GM12878 (cell line): ENCODE data around the gene GPER1. TPM values are rescaled to one million over a fixed set of nuclear protein-coding genes. Genes with fewer than 3 reads are reported as not detected.

ENCODE experiments used
- ASH2L ChIP-seq: fragments of 300-600, 200-600 bp; sonication (generic); IDR thresholded peaks from 2 replicates; pipeline ENCODE4 v1.6.1; 2017; ENCODE audit warnings: low read depth, mild to moderate bottlenecking, borderline replicate concordance
- BCL11A ChIP-seq: IDR thresholded peaks from 2 replicates; pipeline ENCODE4 v1.6.1; 2011; ENCODE audit warnings: low read depth, low read length
- CHD1 ChIP-seq: IDR thresholded peaks from 2 replicates; pipeline ENCODE4 v1.6.1; 2012; ENCODE audit warnings: low read depth, low read length, improper control_type of control experiment
- CHD2 ChIP-seq: IDR thresholded peaks from 2 replicates; pipeline ENCODE4 v1.6.1; 2011; ENCODE audit warnings: low read depth, low read length, improper control_type of control experiment, borderline replicate concordance
- DPF2 ChIP-seq: fragments of 450-650 bp; IDR thresholded peaks from 2 replicates; pipeline ENCODE4 v1.6.1; 2017; ENCODE audit warnings: mild to moderate bottlenecking
- EED ChIP-seq: sonication (generic); IDR thresholded peaks from 2 replicates; pipeline ENCODE4 v1.6.1; 2016; ENCODE audit warnings: antibody characterized with exemption, low read depth
- EP300 ChIP-seq, 2 experiments: fragments of 150-350 bp in 1 of 2; IDR thresholded peaks; 2 replicates each; pipeline ENCODE4 v1.6.1; 2011 to 2012; ENCODE audit warnings: low read depth in 2 of 2, low read length in 2 of 2, borderline replicate concordance in 1 of 2, improper control_type of control experiment in 1 of 2, inconsistent platforms in 1 of 2; ENCODE audit not compliant: control insufficient read depth in 1 of 2
- IKZF2 ChIP-seq, 2 experiments: fragments of 450-650 bp; IDR thresholded peaks; 2 replicates each; pipeline ENCODE4 v1.6.1; 2017; ENCODE audit warnings: mild to moderate bottlenecking in 2 of 2, moderate library complexity in 2 of 2
- JUND ChIP-seq: IDR thresholded peaks from 2 replicates; pipeline ENCODE4 v1.6.1; 2012; ENCODE audit warnings: low read depth, mild to moderate bottlenecking, low read length, improper control_type of control experiment, moderate library complexity
- PAX8 ChIP-seq: fragments of 450-650 bp; IDR thresholded peaks from 2 replicates; pipeline ENCODE4 v1.6.1; 2017; ENCODE audit warnings: mild to moderate bottlenecking, moderate library complexity
- POU2F2 ChIP-seq: IDR thresholded peaks from 3 replicates; pipeline ENCODE4 v1.6.1; 2011; ENCODE audit warnings: low read depth, mild to moderate bottlenecking, low read length, borderline replicate concordance
- RUNX3 ChIP-seq: IDR thresholded peaks from 2 replicates; pipeline ENCODE4 v1.6.1; 2012; ENCODE audit warnings: low read length, inconsistent platforms
- SIN3A ChIP-seq: IDR thresholded peaks from 2 replicates; pipeline ENCODE4 v1.6.1; 2012; ENCODE audit warnings: low read depth, low read length, improper control_type of control experiment
- SIX5 ChIP-seq: IDR thresholded peaks from 2 replicates; pipeline ENCODE4 v1.6.1; 2011; ENCODE audit warnings: mild to moderate bottlenecking, low read depth, low read length, moderate library complexity; ENCODE audit not compliant: severe bottlenecking
- SMC3 ChIP-seq: IDR thresholded peaks from 2 replicates; pipeline ENCODE4 v1.6.1; 2011; ENCODE audit warnings: low read length, improper control_type of control experiment, borderline replicate concordance
- STAT3 ChIP-seq: IDR thresholded peaks from 2 replicates; pipeline ENCODE4 v1.6.1; 2011; ENCODE audit warnings: low read depth, low read length, improper control_type of control experiment
- polyA plus RNA-seq, 11 experiments: library from polyadenylated mRNA; depleted of rRNA in 4 of 11; unstranded in 6 of 11; stranded (reverse) in 5 of 11; fragments of >200 nt; fragmentation: Nextera tagmentation in 4 of 11; fragmentation: Illumina TruSeq in 1 of 11; extraction: Ambion mirVana in 4 of 11; extraction: Trizol in 1 of 11; gene quantifications; 1 replicate in 1 of 11; 2 replicates in 10 of 11; pipeline versions ENCODE4 v1.2.1 to v1.2.3, GENCODE V29; 2011 to 2016; ENCODE audit warnings: inconsistent platforms in 2 of 11, missing spikeins in 2 of 11, low read depth in 1 of 11
- total RNA-seq, 4 experiments: library from RNA; depleted of rRNA in 3 of 4; stranded (reverse); fragments of >200 nt in 3 of 4; fragmentation: Illumina TruSeq in 1 of 4; extraction: Trizol in 1 of 4; gene quantifications; 2 replicates each; pipeline versions ENCODE4 v1.2.1 to v1.2.3, GENCODE V29; 2013 to 2021
- TF ChIP-seq, protein P1 (sequence below): IDR thresholded peaks from 2 replicates; pipeline ENCODE4 v1.6.1; 2011; ENCODE audit warnings: borderline replicate concordance, low read depth, mild to moderate bottlenecking, moderate library complexity, mixed read lengths, low read length; ENCODE audit not compliant: insufficient read depth; ENCODE audit errors: extremely low read length
- TF ChIP-seq, protein P2 (sequence below): fragments of 450-650 bp; IDR thresholded peaks from 2 replicates; pipeline ENCODE4 v1.6.1; 2017; ENCODE audit warnings: antibody characterized with exemption, mild to moderate bottlenecking, moderate library complexity
- TF ChIP-seq, protein P3 (sequence below), 3 experiments: IDR thresholded peaks in 2 of 3; conservative IDR thresholded peaks in 1 of 3; 2 replicates each; pipeline ENCODE4 v1.5.1; 2011; ENCODE audit warnings: low read depth in 3 of 3, low read length in 3 of 3, mild to moderate bottlenecking in 3 of 3, control low read depth in 2 of 3, moderate library complexity in 2 of 3, inconsistent platforms in 1 of 3, mixed read lengths in 1 of 3; ENCODE audit not compliant: control insufficient read depth in 2 of 3, insufficient read depth in 1 of 3; ENCODE audit errors: extremely low read depth in 1 of 3
- TF ChIP-seq, protein P4 (sequence below): fragments of 450-650 bp; IDR thresholded peaks from 2 replicates; pipeline ENCODE4 v1.6.1; 2017; ENCODE audit warnings: low read depth, mild to moderate bottlenecking, moderate library complexity

Gene GPER1
- total and polyA plus RNA-seq, 10 of the 15 experiments (the other 5 are each of a cell fraction or from before 2014, with no cell fraction given), result 0.03 to 6.5 (median 2.6) TPM

DNA sequence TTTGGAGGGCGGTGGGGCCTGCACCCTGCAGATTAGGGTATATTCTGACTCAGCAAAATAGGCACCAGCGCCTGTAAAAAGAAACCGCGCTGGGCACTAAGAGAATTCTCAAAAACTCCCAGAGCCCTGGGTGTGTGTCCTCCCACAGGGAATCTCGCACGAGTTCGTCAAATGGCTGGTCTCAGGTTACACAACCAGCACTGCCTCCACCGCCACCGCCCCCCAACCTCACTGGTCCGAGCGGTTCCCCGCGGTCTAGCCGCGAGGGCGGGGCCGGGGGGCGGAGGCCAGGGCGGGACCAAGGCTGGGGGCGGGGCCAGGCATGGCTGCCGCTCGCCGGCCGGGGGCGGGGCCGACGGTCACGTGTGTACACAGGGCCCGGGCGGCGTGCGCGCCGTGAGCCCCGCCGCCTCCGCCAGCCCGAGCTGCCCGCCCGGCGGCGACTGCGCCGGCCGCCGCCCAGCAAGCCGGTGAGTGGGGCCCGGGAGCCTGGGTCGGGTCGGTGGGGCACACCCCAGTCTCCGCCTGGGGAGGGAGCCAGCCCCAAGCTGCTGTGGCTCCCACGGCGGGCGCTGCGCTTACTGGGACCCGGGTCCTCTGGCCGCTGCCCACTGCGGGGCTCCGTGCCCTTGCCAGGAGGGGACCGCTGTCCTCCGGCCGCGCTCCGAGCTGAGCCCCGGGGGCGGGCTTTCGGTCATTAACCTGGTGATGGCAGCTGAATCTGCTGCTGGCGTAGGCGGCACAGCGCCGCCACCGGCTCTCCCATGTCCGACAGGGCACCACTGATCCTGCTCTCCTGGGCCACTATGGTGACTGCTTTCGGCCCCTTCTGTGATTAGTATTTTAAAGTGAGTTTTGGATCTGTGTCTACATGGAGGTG lies 43.5 kb upstream of the GPER1 start, which contains the start of gene GPR146 (continued):
- peak; percentile 27 for TF ChIP-seq SIX5
- 0 out of 3 replicates have a peak, but pooled peaks have one; percentile 22 for TF ChIP-seq POU2F2
- no peak for TF ChIP-seq BCL11A
- TF ChIP-seq IKZF2 (IDR thresholded peaks at IDR 0.05), result peak; percentile 62 to 81; a peak in 3 of 4 replicates
- no peak for TF ChIP-seq CHD1
- no peak for TF ChIP-seq EP300 (IDR thresholded peaks at IDR 0.05; ENCODE audit: borderline replicate concordance in 1 of 2, control insufficient read depth in 1 of 2, low read depth in 2 of 2, low read length in 2 of 2)
- no peak for TF ChIP-seq PAX8
- peak; percentile 70; the same call in 1 of the 2 replicates for TF ChIP-seq EED
- TF ChIP-seq RUNX3, result peak; percentile 39; the same call in 1 of the 2 replicates
- TF ChIP-seq STAT3, result no peak
- TF ChIP-seq, protein P1, sequence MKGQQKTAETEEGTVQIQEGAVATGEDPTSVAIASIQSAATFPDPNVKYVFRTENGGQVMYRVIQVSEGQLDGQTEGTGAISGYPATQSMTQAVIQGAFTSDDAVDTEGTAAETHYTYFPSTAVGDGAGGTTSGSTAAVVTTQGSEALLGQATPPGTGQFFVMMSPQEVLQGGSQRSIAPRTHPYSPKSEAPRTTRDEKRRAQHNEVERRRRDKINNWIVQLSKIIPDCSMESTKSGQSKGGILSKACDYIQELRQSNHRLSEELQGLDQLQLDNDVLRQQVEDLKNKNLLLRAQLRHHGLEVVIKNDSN, result peak; percentile 67
- peak; percentile 83 for TF ChIP-seq DPF2
- no peak for TF ChIP-seq JUND
- no peak; the same call in 1 of the 2 replicates for TF ChIP-seq SIN3A
- peak; percentile 46; the same call in 1 of the 2 replicates for TF ChIP-seq ASH2L
- peak; percentile 8; the same call in 1 of the 2 replicates for TF ChIP-seq SMC3
- TF ChIP-seq, protein P2, sequence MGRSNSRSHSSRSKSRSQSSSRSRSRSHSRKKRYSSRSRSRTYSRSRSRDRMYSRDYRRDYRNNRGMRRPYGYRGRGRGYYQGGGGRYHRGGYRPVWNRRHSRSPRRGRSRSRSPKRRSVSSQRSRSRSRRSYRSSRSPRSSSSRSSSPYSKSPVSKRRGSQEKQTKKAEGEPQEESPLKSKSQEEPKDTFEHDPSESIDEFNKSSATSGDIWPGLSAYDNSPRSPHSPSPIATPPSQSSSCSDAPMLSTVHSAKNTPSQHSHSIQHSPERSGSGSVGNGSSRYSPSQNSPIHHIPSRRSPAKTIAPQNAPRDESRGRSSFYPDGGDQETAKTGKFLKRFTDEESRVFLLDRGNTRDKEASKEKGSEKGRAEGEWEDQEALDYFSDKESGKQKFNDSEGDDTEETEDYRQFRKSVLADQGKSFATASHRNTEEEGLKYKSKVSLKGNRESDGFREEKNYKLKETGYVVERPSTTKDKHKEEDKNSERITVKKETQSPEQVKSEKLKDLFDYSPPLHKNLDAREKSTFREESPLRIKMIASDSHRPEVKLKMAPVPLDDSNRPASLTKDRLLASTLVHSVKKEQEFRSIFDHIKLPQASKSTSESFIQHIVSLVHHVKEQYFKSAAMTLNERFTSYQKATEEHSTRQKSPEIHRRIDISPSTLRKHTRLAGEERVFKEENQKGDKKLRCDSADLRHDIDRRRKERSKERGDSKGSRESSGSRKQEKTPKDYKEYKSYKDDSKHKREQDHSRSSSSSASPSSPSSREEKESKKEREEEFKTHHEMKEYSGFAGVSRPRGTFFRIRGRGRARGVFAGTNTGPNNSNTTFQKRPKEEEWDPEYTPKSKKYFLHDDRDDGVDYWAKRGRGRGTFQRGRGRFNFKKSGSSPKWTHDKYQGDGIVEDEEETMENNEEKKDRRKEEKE, result no peak
- peak; percentile 64 for TF ChIP-seq CHD2
- TF ChIP-seq, protein P3, sequence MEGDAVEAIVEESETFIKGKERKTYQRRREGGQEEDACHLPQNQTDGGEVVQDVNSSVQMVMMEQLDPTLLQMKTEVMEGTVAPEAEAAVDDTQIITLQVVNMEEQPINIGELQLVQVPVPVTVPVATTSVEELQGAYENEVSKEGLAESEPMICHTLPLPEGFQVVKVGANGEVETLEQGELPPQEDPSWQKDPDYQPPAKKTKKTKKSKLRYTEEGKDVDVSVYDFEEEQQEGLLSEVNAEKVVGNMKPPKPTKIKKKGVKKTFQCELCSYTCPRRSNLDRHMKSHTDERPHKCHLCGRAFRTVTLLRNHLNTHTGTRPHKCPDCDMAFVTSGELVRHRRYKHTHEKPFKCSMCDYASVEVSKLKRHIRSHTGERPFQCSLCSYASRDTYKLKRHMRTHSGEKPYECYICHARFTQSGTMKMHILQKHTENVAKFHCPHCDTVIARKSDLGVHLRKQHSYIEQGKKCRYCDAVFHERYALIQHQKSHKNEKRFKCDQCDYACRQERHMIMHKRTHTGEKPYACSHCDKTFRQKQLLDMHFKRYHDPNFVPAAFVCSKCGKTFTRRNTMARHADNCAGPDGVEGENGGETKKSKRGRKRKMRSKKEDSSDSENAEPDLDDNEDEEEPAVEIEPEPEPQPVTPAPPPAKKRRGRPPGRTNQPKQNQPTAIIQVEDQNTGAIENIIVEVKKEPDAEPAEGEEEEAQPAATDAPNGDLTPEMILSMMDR (IDR thresholded peaks at IDR 0.05 in 2 of 3, conservative IDR thresholded peaks at IDR 0.05 in 1 of 3; ENCODE audit: control insufficient read depth in 2 of 3, extremely low read depth in 1 of 3, insufficient read depth in 1 of 3, low read depth in 3 of 3, low read length in 3 of 3), result peak; percentile 53 to 66 (median 63)
- TF ChIP-seq, protein P4, sequence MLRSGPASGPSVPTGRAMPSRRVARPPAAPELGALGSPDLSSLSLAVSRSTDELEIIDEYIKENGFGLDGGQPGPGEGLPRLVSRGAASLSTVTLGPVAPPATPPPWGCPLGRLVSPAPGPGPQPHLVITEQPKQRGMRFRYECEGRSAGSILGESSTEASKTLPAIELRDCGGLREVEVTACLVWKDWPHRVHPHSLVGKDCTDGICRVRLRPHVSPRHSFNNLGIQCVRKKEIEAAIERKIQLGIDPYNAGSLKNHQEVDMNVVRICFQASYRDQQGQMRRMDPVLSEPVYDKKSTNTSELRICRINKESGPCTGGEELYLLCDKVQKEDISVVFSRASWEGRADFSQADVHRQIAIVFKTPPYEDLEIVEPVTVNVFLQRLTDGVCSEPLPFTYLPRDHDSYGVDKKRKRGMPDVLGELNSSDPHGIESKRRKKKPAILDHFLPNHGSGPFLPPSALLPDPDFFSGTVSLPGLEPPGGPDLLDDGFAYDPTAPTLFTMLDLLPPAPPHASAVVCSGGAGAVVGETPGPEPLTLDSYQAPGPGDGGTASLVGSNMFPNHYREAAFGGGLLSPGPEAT, result peak; percentile 70; the same call in 1 of the 2 replicates
